Parathyroid adenoma (tissue), 2 donors: ENCODE data around the gene LAMB2.

Source experiments
- H2AFZ ChIP-seq: fragments of 300-600 bp; sonication (generic); one replicate; pipeline ENCODE4 v1.7.0; 2017; ENCODE audit warnings: antibody characterized with exemption, mild to moderate bottlenecking
- H3K27ac ChIP-seq: fragments of 300-600 bp; sonication (generic); one replicate; pipeline ENCODE4 v1.7.0; 2017
- H3K27me3 ChIP-seq: fragments of 300-600 bp; sonication (generic); one replicate; pipeline ENCODE4 v1.7.0; 2017; ENCODE audit warnings: low read length; ENCODE audit not compliant: control insufficient read depth, insufficient read depth
- H3K36me3 ChIP-seq: fragments of 300-600 bp; sonication (generic); one replicate; pipeline ENCODE4 v1.7.0; 2017; ENCODE audit warnings: low read length; ENCODE audit not compliant: control insufficient read depth, insufficient read depth
- H3K4me1 ChIP-seq: fragments of 300-600 bp; sonication (generic); one replicate; pipeline ENCODE4 v1.7.0; 2017; ENCODE audit warnings: control low read depth
- H3K4me2 ChIP-seq: fragments of 300-600 bp; sonication (generic); one replicate; pipeline ENCODE4 v1.7.0; 2017; ENCODE audit warnings: low read length
- H3K4me3 ChIP-seq: fragments of 300-600 bp; sonication (generic); one replicate; pipeline ENCODE4 v1.7.0; 2017; ENCODE audit warnings: low read depth, low read length
- H3K79me2 ChIP-seq: fragments of 300-600 bp; sonication (generic); one replicate; pipeline ENCODE4 v1.7.0; 2017; ENCODE audit warnings: control low read depth
- H3K9ac ChIP-seq: fragments of 300-600 bp; sonication (generic); one replicate; pipeline ENCODE4 v1.7.0; 2017; ENCODE audit warnings: mild to moderate bottlenecking
- H3K9me3 ChIP-seq: fragments of 300-600 bp; sonication (generic); one replicate; pipeline ENCODE4 v1.7.0; 2017; ENCODE audit warnings: low read length; ENCODE audit not compliant: control insufficient read depth
- CTCF ChIP-seq: fragments of 300-600 bp; sonication (generic); IDR thresholded peaks from one replicate; pipeline ENCODE4 v1.7.0; 2017; ENCODE audit warnings: antibody characterized with exemption, mild to moderate bottlenecking
- donor health status: primary hyperparathyroidism.

The LAMB2 gene

GRCh38 chr3:49161808-49162530 lies 29.1 kb upstream of the LAMB2 start:
- H3K27me3 ChIP-seq = no peaks in the 10 kb centered on the region
- peaks cover 11% of the 10 kb centered on the region for H3K4me1 ChIP-seq
- TF ChIP-seq CTCF = no peak
- H3K4me2 ChIP-seq = no peak overlapping the region
- no peak overlapping the region for H2AFZ ChIP-seq
- peaks cover 4% of the 10 kb centered on the region for H3K79me2 ChIP-seq
- no peak overlapping the region for H3K9ac ChIP-seq
- H3K9me3 ChIP-seq = no peaks in the 10 kb centered on the region
- no peak overlapping the region for H3K27ac ChIP-seq
- no peak overlapping the region for H3K4me3 ChIP-seq
- no peaks in the 10 kb centered on the region for H3K36me3 ChIP-seq

- H3K27ac ChIP-seq = no peak overlapping the region
These were observed 28.3 kb upstream of the LAMB2 start for GRCh38 chr3:49161197-49161596.

GRCh38 chr3:49158792-49159191 lies 25.9 kb upstream of the LAMB2 start:
- Histone ChIP-seq H3K79me2 (no peaks in the 10 kb centered on the region), H3K4me1 (peaks cover 8% of the 10 kb centered on the region), H3K27ac (no peak overlapping the region), H3K36me3 (no peaks in the 10 kb centered on the region), H3K4me3 (no peak overlapping the region), H2AFZ (no peak overlapping the region), H3K27me3 (no peaks in the 10 kb centered on the region), H3K9ac (no peak overlapping the region), H3K9me3 (no peaks in the 10 kb centered on the region), H3K4me2 (no peak overlapping the region)
- TF ChIP-seq CTCF = no peak

More at GRCh38 chr3:49161197-49161596, 28.3 kb upstream of the LAMB2 start:
- TF ChIP-seq CTCF = no peak
- no peak overlapping the region for H2AFZ ChIP-seq
- no peaks in the 10 kb centered on the region for H3K36me3 ChIP-seq
- H3K79me2 ChIP-seq = no peaks in the 10 kb centered on the region
- H3K4me1 ChIP-seq = peaks cover 8% of the 10 kb centered on the region
- no peak overlapping the region for H3K9ac ChIP-seq
- H3K4me2 ChIP-seq = no peak overlapping the region
- no peak overlapping the region for H3K4me3 ChIP-seq
- H3K9me3 ChIP-seq = no peaks in the 10 kb centered on the region
- H3K27me3 ChIP-seq = no peaks in the 10 kb centered on the region

GRCh38 chr3:49158103-49158709 lies 25.4 kb upstream of the LAMB2 start:
- peak overlapping the region; percentile 37 for H3K27ac ChIP-seq
- no peak overlapping the region for H3K4me3 ChIP-seq
- H3K9me3 ChIP-seq = no peaks in the 10 kb centered on the region
- peak overlapping the region; percentile 35 for H2AFZ ChIP-seq
- peaks cover 8% of the 10 kb centered on the region for H3K4me1 ChIP-seq
- H3K4me2 ChIP-seq = no peak overlapping the region
- no peaks in the 10 kb centered on the region for H3K27me3 ChIP-seq
- TF ChIP-seq CTCF = peak; percentile 59
- no peaks in the 10 kb centered on the region for H3K36me3 ChIP-seq
- no peaks in the 10 kb centered on the region for H3K79me2 ChIP-seq
- H3K9ac ChIP-seq = no peak overlapping the region

GRCh38 chr3:49157289-49157688 lies 24.4 kb upstream of the LAMB2 start:
- no peaks in the 10 kb centered on the region for H3K36me3 ChIP-seq
- no peaks in the 10 kb centered on the region for H3K27me3 ChIP-seq
- no peak overlapping the region for H3K4me3 ChIP-seq
- no peaks in the 10 kb centered on the region for H3K9me3 ChIP-seq
- H3K27ac ChIP-seq = no peak overlapping the region
- no peaks in the 10 kb centered on the region for H3K79me2 ChIP-seq
- no peak overlapping the region for H3K4me2 ChIP-seq
- H2AFZ ChIP-seq = no peak overlapping the region
- TF ChIP-seq CTCF = no peak
- no peak overlapping the region for H3K9ac ChIP-seq
- H3K4me1 ChIP-seq = peaks cover 8% of the 10 kb centered on the region
